IPS DF 6.9 (cell line): Measurements from ENCODE around the gene RPL22L1.
A peak's percentile ranks its signal among the peaks of the same experiment; 100 is the strongest.
"Not testable (repeated sequence)": the region's sequence is repeated elsewhere in the genome, so short reads cannot be mapped to it uniquely, and the experiment has no call there.

Experiments used
- DNase-seq: peaks from one replicate; pipeline ENCODE4 v3.0.0-alpha.2; 2013; ENCODE audit warnings: low read depth, low spot score
- H3K27ac ChIP-seq: one replicate; pipeline ENCODE4 v1.5.1; 2013; ENCODE audit warnings: low read length, control low read depth
- H3K27me3 ChIP-seq: 2 replicates; pipeline ENCODE4 v1.6.1; 2013; ENCODE audit warnings: mild to moderate bottlenecking, low read length; ENCODE audit not compliant: control insufficient read depth, insufficient read depth
- H3K36me3 ChIP-seq: 2 replicates; pipeline ENCODE4 v1.6.1; 2013; ENCODE audit warnings: low read length; ENCODE audit not compliant: control insufficient read depth, insufficient read depth
- H3K4me1 ChIP-seq: 2 replicates; pipeline ENCODE4 v1.6.1; 2013; ENCODE audit warnings: low read length; ENCODE audit not compliant: control insufficient read depth, insufficient read depth
- H3K4me3 ChIP-seq: 2 replicates; pipeline ENCODE4 v1.5.1; 2013; ENCODE audit warnings: mild to moderate bottlenecking, low read length
- H3K9me3 ChIP-seq: 2 replicates; pipeline ENCODE4 v1.6.1; 2013; ENCODE audit warnings: low read length, inconsistent platforms; ENCODE audit not compliant: control insufficient read depth, insufficient read depth
- WGBS: extraction: QIAGEN DNeasy Blood & Tissue Kit; methylation state at CpG from one replicate; pipeline ENCODE4 v1.1.7; 2013; ENCODE audit warnings: mixed read lengths, missing lambda C conversion rate; ENCODE audit not compliant: insufficient read length, insufficient coverage; 5-methylcytosine and 5-hydroxymethylcytosine counted together

RPL22L1 gene

DNA sequence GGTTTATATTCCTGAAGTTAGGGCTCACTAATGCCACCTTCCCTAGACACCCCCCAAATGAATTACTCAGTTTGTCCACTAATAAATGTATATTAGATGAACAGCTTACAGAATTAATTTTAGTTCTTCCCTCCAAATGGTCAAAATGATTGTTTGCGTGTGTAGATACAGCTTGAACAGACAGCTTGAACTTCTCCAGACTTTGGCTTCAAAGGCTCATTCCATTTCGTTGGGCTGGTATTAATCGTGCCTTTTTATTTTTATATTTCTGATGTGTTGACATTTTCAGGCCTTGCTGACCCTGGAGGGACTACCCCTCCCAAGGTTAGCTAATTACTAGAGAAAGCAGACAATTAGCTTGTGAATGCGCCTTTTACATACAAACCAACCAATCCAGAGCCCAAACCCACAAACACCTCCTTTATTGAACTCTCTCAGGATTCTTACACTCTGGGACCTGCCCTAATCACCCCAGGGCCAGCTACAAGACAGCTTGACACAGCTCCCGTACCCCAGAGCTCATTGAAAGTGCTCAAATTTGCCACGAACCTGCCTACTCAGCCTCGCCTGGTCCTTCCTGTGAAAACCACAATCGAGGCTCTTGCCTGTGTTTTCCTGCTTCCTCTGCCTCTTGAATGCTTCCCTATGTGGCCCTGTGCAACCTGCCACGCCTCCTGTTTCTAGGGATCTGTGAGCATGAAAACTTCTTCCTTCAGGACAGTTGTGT lies 40.3 kb downstream of the RPL22L1 start:
- Histone ChIP-seq H3K27me3 (no peaks in the 10 kb centered on the region), H3K9me3 (no peaks in the 10 kb centered on the region), H3K4me3 (no peak overlapping the region), H3K36me3 (no peaks in the 10 kb centered on the region), H3K4me1 (peaks cover 2% of the 10 kb centered on the region; the same call in 1 of the 2 replicates), H3K27ac (no peak overlapping the region)
- no CpG with 5 or more reads among the region's 9 CpGs for WGBS
- DNase-seq: no peak

DNA sequence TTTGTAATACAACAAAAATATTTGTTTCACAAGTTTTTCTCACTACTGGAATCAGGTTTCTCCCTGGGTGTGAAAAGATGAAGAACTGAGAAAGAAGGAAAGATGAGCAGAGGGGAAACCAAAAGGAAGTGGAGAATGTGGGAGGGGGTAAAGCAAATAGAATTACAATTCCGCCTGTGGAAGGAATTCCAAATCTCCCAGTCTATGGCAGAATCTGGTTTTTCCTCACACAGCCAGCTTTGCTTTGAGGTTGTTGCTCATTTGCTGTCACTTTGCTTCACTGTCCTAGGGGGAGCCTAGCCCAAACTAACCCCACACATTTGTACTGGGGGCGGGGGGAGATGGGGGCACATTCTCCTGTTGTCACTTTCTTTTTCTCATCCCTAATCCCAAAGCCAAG lies 43.9 kb downstream of the RPL22L1 start:
- Histone ChIP-seq H3K27me3 (no peaks in the 10 kb centered on the region), H3K4me1 (no peaks in the 10 kb centered on the region), H3K9me3 (no peaks in the 10 kb centered on the region), H3K36me3 (no peaks in the 10 kb centered on the region), H3K27ac (peak overlapping the region; percentile 13), H3K4me3 (no peak overlapping the region)
- WGBS: no CpG with 5 or more reads among the region's 2 CpGs
- DNase-seq: no peak

DNA sequence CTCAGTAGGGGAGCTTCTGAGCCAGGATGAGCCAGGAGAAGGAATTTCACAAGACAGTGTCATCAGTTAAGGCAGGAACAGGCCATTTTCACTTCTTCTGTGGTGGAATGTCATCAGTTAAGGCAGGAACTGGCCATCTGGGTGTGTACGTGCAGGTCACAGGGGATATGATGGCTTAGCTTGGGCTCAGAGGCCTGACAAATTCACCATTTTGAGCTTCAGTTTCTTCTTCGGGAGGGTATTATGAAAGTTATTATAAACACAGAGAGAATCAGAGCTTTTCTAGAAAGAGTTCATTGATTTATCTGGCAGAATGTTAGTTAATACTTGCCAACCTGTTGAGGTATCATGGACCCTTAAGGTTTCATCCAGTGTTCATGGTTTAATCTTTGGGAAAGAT lies 46.4 kb downstream of the RPL22L1 start:
- H3K9me3 ChIP-seq, H3K27me3 ChIP-seq, H3K4me3 ChIP-seq, H3K36me3 ChIP-seq, H3K4me1 ChIP-seq, DNase-seq, H3K27ac ChIP-seq: not testable (repeated sequence)
- WGBS: no CpG with 5 or more reads among the region's 2 CpGs

DNA sequence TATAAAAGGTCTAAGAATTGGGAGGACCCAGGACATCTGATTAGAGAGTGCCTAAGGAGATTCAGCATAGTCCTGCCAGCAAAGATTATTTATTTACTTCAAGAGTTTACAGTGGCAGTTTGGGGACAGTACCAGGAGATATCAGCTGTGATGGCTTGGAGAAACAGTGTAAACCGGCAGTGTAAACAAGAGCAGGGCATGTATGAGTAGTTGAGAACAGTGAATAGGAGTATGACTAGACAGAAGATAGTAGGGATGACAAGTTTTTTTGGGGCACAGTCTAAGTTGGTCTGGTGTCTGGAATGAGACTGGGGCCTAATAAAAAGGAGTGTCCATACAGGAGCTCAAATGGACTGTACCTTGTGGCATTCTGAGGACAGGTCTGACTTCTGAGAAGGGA lies 51.7 kb downstream of the RPL22L1 start:
- not testable (repeated sequence) for DNase-seq, H3K4me1 ChIP-seq, H3K9me3 ChIP-seq, H3K36me3 ChIP-seq, H3K4me3 ChIP-seq, H3K27me3 ChIP-seq, H3K27ac ChIP-seq
- WGBS: no CpG with 5 or more reads among the region's 1 CpG

DNA sequence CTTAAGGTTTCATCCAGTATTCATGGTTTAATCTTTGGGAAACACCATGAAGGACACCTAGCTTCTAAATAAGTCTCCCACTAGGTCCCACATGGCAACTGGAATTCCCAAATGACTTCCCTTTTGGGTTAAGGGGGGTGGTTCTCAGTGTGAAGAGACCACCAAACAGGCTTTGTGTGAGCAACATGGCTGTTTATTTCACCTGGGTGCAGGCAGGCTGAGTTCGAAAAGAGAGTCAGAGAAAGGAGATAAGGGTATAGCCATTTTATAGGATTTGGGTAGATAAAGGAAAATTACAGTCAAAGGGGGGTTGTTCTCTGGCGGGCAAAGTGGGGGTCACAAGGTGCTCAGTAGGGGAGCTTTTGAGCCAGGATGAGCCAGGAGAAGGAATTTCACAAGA lies 52.5 kb downstream of the RPL22L1 start:
- no CpG with 5 or more reads among the region's 2 CpGs for WGBS
- not testable (repeated sequence) for H3K27ac ChIP-seq, H3K36me3 ChIP-seq, H3K4me1 ChIP-seq, H3K9me3 ChIP-seq, H3K4me3 ChIP-seq, DNase-seq, H3K27me3 ChIP-seq

DNA sequence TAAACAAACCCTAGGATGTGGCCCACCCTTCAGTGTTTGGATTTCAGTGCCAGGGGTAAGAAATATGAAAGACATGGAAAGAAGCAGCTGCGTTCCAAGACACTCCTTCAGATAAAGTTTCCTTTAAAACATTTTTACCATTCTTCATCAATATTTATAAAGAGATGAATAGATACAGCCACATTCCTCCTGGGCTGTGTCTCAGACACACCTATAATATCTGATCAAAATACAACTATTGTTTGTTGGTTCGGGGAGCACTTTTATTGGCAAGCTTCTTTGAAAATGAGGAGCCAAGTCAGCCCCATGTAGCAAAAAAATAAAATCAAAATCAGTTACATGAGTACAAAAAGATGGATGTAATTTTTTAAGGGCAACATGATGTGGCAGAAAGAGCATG lies 53.2 kb downstream of the RPL22L1 start:
- H3K36me3 ChIP-seq: no peaks in the 10 kb centered on the region
- peaks cover 7% of the 10 kb centered on the region; the same call in 1 of the 2 replicates for H3K4me1 ChIP-seq
- WGBS: no CpG with 5 or more reads among the region's 2 CpGs
- no peak overlapping the region for H3K4me3 ChIP-seq
- H3K9me3 ChIP-seq: no peaks in the 10 kb centered on the region
- H3K27ac ChIP-seq: no peak overlapping the region
- no peaks in the 10 kb centered on the region for H3K27me3 ChIP-seq
- no peak for DNase-seq

DNA sequence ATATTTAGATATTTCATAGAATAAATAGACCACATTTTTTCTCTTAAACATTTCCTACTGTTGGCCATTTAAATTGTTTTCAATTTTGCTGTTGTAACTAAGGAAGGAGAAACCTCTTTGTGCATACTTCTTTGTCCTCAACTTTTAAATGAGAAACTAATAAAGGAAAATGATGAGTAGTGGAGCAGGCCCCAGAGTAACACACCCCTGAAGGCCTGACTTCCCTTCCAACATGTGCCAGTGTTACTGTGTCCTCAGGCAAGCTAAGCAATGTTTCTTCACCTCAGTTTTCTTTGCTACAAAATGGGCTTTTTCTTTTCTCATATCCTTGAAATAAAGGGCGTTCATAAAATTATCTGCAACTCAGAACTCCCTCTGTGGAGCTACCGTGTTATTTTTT lies 53.7 kb downstream of the RPL22L1 start:
- no peak overlapping the region for H3K27ac ChIP-seq
- H3K4me3 ChIP-seq: no peak overlapping the region
- no CpG with 5 or more reads among the region's 2 CpGs for WGBS
- peaks cover 7% of the 10 kb centered on the region; the same call in 1 of the 2 replicates for H3K4me1 ChIP-seq
- H3K27me3 ChIP-seq: no peaks in the 10 kb centered on the region
- no peaks in the 10 kb centered on the region for H3K36me3 ChIP-seq
- no peaks in the 10 kb centered on the region for H3K9me3 ChIP-seq
- DNase-seq: no peak

DNA sequence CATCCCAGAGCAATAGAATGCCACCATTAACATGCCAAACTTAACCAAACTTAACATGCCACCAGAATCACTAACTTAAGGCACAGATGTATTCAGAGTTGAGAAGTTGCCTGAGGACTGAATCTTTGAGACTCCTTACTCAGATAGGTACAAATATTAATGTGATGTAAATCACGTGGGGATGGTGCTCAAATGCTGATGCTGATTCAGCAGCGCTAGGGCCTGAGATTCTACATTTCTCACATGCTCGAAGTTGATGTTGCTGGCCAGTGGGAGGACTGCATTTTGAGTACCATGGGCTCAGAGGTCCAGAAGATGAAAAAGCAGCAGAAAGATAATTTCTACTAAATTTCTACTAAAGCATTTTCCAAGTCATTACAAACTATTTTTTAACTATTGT lies 54.1 kb downstream of the RPL22L1 start:
- peaks cover 7% of the 10 kb centered on the region; the same call in 1 of the 2 replicates for H3K4me1 ChIP-seq
- no peak overlapping the region for H3K27ac ChIP-seq
- no peaks in the 10 kb centered on the region for H3K9me3 ChIP-seq
- DNase-seq: no peak
- H3K4me3 ChIP-seq: no peak overlapping the region
- H3K36me3 ChIP-seq: no peaks in the 10 kb centered on the region
- no peaks in the 10 kb centered on the region for H3K27me3 ChIP-seq
- WGBS: no CpG with 5 or more reads among the region's 3 CpGs

DNA sequence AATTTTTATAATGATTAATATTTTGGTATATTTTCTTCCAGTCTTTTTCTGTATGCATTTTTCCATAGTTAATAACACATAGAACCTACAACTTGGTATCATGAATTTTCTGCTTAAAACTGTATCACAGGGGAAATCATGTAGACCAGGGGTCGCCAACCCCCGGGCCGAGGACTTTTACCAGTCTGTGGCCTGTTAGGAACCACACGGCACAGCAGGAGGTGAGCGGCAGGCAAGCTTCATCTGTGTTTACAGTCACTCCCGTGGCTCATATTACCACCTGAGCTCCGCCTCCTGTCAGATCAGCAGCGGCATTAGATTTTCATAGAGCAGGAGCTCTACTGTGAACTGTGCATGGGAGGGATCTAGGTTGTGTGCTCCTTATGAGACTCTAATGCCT lies 54.7 kb downstream of the RPL22L1 start:
- DNase-seq: peak; percentile 47
- no peaks in the 10 kb centered on the region for H3K36me3 ChIP-seq
- H3K4me3 ChIP-seq: no peak overlapping the region
- H3K27ac ChIP-seq: no peak overlapping the region
- H3K4me1 ChIP-seq: peaks cover 7% of the 10 kb centered on the region; the same call in 1 of the 2 replicates
- no peaks in the 10 kb centered on the region for H3K27me3 ChIP-seq
- no CpG with 5 or more reads among the region's 8 CpGs for WGBS
- H3K9me3 ChIP-seq: no peaks in the 10 kb centered on the region
